ENCODE measurements around the gene SIRPA.
A peak's percentile ranks its signal among the peaks of the same experiment; 100 is the strongest.

Gene SIRPA

GRCh38 chr20:1867495-1868260, 27.5 kb upstream of the SIRPA start:
- no peak overlapping the region for H3K27ac ChIP-seq (replicated peaks)
- no peaks in the 10 kb centered on the region for H3K27me3 ChIP-seq (ENCODE audit: insufficient read depth, poor library complexity, severe bottlenecking)
- H3K4me3 ChIP-seq (replicated peaks; ENCODE audit: insufficient read depth, low read length), result no peak overlapping the region
- peak in 1 of 2 experiments; percentile 52 for DNase-seq (ENCODE audit: low read depth in 1 of 2, low spot score in 1 of 2)
- no peak for TF ChIP-seq SPI1 (IDR thresholded peaks at IDR 0.05; ENCODE audit: borderline replicate concordance, low read depth)
- TF ChIP-seq CTCF (IDR thresholded peaks at IDR 0.05; ENCODE audit: insufficient read depth, low read length), result no peak
- no peak for TF ChIP-seq POLR2AphosphoS5 (IDR thresholded peaks at IDR 0.05; ENCODE audit: low read depth)
- no peak for TF ChIP-seq REST (IDR thresholded peaks at IDR 0.05; ENCODE audit: insufficient replicate concordance, low read depth)
- no peak for TF ChIP-seq GABPA (IDR thresholded peaks at IDR 0.05; ENCODE audit: low read depth)

- TF ChIP-seq SPI1 (IDR thresholded peaks at IDR 0.05; ENCODE audit: borderline replicate concordance, low read depth) (no peak), REST (IDR thresholded peaks at IDR 0.05; ENCODE audit: insufficient replicate concordance, low read depth) (no peak), POLR2AphosphoS5 (IDR thresholded peaks at IDR 0.05; ENCODE audit: low read depth) (no peak), CTCF (IDR thresholded peaks at IDR 0.05; ENCODE audit: insufficient read depth, low read length) (no peak), GABPA (IDR thresholded peaks at IDR 0.05; ENCODE audit: low read depth) (no peak)
- no peak overlapping the region for H3K4me3 ChIP-seq (replicated peaks; ENCODE audit: insufficient read depth, low read length)
- no peak overlapping the region for H3K27ac ChIP-seq (replicated peaks)
- no peaks in the 10 kb centered on the region for H3K27me3 ChIP-seq (ENCODE audit: insufficient read depth, poor library complexity, severe bottlenecking)
- no peak for DNase-seq (ENCODE audit: low read depth in 1 of 2, low spot score in 1 of 2)
These were observed 26.4 kb upstream of the SIRPA start for GRCh38 chr20:1868856-1869255.

GRCh38 chr20:1870323-1870722, 24.9 kb upstream of the SIRPA start:
- Histone ChIP-seq H3K27ac (replicated peaks) (no peak overlapping the region; the same call in 1 of the 2 replicates), H3K4me3 (replicated peaks; ENCODE audit: insufficient read depth, low read length) (no peak overlapping the region), H3K27me3 (ENCODE audit: insufficient read depth, poor library complexity, severe bottlenecking) (no peaks in the 10 kb centered on the region)
- no peak for DNase-seq (ENCODE audit: low read depth in 1 of 2, low spot score in 1 of 2)
- TF ChIP-seq REST (IDR thresholded peaks at IDR 0.05; ENCODE audit: insufficient replicate concordance, low read depth) (no peak), POLR2AphosphoS5 (IDR thresholded peaks at IDR 0.05; ENCODE audit: low read depth) (no peak), CTCF (IDR thresholded peaks at IDR 0.05; ENCODE audit: insufficient read depth, low read length) (no peak), SPI1 (IDR thresholded peaks at IDR 0.05; ENCODE audit: borderline replicate concordance, low read depth) (no peak), GABPA (IDR thresholded peaks at IDR 0.05; ENCODE audit: low read depth) (no peak)

All from HL-60 (cell line).